GM20000 (cell line): ENCODE measurements around the gene ADCY1.

Source experiments
- DNase-seq: peaks from one replicate; pipeline ENCODE4 v3.0.0; 2012; ENCODE audit warnings: low spot score
- CTCF ChIP-seq: IDR thresholded peaks from 2 replicates; pipeline ENCODE4 v1.5.1; 2012; ENCODE audit warnings: mild to moderate bottlenecking, control low read depth; ENCODE audit errors: extremely low read depth, missing control alignments

The ADCY1 gene

DNA sequence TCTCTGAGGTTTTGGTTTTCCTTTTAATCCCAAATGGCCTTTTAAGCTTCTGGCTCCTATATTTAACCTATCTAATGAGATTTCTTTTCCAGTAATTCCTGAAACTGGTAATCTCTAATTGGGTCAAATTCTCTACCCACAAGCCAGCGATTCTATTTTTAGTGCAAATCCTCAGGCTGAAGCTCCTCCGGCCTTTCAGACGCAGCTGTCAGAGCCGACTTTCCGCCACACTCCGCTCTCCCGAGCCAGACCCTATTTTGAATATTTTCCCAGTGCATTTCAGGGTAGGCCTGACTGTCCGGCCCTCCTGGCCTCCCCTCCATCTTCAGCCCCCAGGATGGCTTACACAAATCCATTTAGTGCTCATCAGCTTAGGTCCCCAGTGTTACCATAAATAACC, 9.7 kb upstream of the ADCY1 start:
- no peak for DNase-seq
- TF ChIP-seq CTCF: no peak

- no peak for TF ChIP-seq CTCF
- no peak for DNase-seq
Measured at GRCh38 chr7:45564886-45565455, 9.2 kb upstream of the ADCY1 start.

DNA sequence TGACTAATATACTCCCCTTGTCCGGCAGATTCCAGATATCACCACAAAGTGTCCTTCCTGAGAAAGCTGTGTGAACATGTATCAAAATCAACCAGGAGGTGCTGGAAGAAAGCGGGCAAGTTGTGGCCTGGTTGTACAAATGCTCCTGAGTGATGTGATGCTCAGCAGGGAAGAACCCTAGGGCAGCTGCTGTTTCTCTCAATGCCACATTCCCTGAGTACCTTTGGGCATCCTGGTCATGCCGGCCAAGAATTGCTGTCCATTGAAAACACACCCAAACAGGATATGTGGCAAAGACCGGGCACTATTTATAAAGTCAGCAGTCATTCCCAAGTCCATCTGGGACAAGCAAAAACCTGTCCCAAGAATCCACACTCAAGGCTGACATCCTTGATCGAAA, 7.8 kb upstream of the ADCY1 start:
- no peak for TF ChIP-seq CTCF
- no peak for DNase-seq

GRCh38 chr7:45566961-45567360, 7.2 kb upstream of the ADCY1 start:
- no peak for TF ChIP-seq CTCF
- no peak for DNase-seq

DNA sequence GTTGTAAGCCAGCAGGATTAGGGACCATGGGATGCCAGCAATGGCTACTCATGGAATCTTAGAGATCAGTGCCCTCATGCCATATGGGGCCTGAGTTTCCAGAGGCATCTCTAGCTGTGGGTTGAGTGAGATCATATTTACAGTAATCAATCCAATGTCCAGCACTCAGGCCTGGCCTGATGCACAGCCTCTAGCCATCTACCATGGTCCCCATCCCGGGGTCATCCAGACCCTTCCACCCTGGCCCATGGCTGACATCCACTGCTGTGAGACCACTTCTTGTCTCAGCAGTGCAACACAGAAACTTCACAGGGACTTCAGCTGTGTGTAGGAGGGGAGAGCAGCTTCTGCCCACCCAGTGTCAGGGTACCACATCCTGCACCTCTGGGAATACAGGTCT, 6.5 kb upstream of the ADCY1 start:
- DNase-seq: no peak
- TF ChIP-seq CTCF: no peak

- no peak for DNase-seq
- no peak for TF ChIP-seq CTCF
Measured at GRCh38 chr7:45568536-45569289, 5.5 kb upstream of the ADCY1 start.

DNA sequence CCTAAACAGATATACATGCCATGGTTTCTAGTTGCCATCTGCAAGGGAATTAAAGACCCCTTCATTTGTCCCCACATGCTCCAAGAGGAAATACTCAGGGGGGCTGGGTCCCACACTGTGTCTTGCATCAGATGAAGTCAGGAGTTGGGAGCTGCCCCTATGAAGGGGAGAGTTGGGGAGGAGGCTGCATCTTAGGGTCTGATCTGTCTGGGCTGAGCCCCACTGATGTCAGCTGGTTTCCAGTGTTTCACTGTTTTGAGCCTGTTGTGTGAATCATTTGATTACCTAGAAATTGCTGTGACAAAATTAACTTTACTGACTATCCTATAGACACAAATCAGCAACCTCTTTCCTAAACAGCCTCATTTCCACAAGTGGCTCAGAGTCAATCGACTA, 4.9 kb upstream of the ADCY1 start:
- DNase-seq: no peak

More for the DNA sequence above, 4.9 kb upstream of the ADCY1 start:
- TF ChIP-seq CTCF: no peak
